NT2/D1 (cell line): ENCODE measurements around the gene MUC4.

Experiments used
- SUZ12 ChIP-seq: IDR thresholded peaks from 2 replicates; pipeline ENCODE4 v1.6.1; 2011; ENCODE audit not compliant: insufficient read length, insufficient read depth; ENCODE audit errors: extremely low read depth
- YY1 ChIP-seq: IDR thresholded peaks from 2 replicates; pipeline ENCODE4 v1.6.1; 2011; ENCODE audit not compliant: insufficient read length, insufficient read depth

DNA sequence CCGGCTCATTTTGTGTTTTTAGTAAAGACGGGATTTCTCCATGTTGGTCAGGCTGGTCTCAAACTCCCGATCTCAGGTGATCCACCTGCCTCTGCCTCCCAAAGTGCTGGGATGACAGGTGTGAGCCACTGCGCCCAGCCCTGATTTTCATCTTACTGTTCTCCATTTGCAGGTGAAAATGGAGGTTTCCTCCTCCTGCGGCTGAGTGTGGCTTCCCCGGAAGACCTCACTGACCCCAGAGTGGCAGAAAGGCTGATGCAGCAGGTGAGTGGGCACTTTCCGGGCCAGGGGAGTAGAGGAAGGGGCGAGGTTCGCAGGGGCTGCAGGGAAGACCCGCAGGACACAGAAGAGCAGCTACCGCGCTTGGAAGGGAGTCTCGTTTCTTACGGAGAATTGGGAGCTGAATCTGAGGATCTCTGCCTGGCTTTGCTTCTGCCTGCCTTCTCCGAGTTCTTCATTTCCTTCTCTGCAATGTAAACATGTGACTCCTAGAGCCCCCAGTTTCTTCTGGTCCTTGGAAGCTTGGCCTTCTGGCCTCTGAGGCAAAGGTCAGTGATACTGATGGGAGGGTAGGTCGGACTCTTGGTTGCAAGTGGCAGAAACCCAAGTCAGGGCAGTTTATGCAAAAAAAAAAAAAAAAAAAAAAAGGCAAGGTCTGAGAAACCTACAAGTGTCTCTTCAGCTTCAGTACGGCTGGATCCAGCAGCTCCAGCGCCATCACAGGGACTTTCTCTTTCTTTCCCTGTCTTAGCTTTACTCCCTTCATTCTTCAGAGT lies 82.1 kb downstream of the MUC4 start:
- TF ChIP-seq YY1 (no peak), SUZ12 (no peak)
